Smooth muscle cell of the brain vasculature (primary cell): ENCODE results near the gene MAG.

Experiments used
- DNase-seq: peaks from one replicate; pipeline ENCODE4 v3.0.0-alpha.2; 2012; ENCODE audit warnings: low read depth, low spot score

Gene MAG

DNA sequence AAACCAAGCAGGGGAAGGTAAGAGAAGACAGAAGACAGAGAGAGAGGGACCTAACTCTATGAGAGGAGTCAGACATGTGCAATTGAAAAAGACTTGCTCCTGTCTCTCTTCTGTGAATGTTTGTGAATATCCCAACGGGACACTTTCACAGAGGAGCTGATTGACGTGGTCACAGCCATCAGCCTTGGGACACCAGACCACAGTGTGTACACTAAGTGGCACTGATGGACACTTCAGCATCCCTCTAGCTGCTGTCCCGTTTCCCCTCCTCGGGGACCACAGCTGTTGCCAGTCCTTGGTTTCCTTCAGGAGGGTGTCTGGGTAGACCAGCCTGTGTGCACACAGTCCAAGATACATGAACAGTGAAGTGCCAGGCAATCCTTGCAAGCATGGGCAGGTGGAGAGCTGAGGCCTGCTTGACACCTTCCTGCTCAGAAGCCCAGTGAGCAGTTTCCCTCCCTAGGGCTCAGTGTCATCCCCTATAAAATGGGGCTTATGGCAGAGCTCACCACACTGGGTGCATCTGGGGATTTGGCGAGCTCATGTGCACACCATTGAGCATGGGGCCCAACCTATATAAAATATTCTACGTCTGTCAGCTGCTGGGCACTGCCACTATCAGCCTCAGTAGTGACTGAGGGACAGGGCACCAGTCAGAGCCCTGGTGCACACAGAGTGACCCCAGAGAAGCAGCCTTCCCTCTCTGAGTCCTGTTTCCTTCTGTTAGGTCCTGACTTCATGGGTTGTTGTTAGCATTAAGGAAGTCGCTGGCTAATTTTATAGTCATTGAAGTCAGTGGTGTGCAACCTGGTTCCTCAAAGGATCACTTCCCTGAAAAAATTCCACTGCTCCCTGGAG is 27.5 kb upstream of the MAG start:
- DNase-seq, result no peak

DNA sequence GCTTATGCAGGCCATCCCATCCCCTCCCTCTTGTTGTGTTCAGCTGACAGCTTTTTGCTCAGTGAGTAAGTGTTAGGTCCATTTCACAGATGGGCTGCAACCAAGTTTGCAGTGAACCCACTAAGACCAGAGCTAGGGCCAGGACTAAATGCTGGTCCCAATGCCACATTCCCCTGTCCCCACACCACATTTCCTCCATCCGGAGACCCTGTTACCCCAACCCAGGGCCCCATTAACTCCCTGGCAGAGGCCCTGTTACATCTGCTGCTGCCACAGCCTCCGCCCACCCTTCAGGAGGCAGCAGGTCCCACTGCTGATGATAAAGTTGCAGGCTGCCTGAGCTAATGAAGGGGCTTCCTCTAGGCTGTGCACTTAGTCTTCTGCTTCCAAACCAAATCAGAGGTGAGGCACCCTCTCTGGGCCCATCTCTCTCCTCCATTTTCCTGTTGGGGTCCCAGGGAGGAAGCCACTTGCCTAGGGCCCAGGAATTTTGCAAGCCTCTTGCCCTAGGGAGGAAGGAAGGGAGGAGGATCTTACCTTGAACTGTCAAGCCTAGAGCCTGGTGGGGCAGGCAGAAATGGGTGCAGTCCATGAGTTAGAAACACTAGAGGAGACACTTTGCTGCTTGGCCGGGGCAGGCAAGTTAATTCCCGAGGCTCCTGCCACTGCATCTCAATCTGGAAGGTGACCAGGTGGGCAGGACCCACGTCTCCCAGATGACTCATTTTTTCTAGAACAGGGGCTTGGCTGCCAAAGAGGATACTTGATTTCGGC is 26.6 kb upstream of the MAG start:
- DNase-seq, result no peak

DNA sequence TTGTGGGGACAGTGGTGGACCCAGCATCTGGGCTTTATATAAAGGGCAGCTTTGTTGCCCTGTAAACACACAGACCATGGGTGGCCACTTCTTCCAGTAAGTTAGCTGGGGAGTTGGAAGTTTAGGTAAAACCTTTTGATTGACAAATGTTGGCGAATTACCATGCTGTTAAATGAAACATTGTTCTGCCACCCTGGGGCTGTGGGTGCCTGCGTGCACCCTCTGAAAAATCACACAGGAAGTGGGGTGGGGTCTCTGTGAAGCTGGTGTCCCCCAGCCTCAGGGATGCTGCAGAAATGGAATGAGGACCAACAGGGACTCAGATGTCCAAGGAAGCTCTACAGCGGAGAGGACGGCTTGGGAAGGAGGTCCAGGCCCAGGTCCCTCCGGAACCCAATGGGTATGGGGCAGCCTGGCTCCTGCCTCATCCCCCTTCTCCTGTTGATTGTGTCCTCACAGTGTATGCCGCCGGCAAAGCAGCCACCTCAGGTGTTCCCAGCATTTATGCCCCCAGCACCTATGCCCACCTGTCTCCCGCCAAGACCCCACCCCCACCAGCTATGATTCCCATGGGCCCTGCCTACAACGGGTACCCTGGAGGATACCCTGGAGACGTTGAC is 26.0 kb upstream of the MAG start:
- no peak for DNase-seq

DNA sequence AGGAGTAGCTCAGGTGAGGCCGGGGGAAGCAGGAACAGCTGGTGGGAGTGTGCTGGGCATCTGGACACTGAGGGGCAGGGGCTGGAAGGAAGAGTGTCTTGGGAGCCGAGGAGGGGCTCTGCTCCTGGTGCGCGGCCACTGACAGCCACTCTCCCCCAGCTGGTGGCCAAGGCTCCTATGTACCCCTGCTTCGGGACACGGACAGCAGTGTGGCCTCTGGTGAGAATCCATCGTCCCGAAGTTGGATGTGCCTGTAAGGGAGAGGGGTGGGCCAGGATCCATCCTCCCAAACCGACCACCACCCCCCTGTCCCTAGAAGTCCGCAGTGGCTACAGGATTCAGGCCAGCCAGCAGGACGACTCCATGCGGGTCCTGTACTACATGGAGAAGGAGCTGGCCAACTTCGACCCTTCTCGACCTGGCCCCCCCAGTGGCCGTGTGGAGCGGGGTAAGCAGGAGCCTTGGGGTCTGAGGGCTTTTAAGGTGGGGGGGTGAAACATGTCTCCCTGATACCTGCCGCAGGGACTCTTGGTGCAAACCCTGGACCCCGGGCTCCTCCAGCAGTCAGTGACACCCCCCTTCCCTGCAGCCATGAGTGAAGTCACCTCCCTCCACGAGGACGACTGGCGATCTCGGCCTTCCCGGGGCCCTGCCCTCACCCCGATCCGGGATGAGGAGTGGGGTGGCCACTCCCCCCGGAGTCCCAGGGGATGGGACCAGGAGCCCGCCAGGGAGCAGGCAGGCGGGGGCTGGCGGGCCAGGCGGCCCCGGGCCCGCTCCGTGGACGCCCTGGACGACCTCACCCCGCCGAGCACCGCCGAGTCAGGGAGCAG is 25.2 kb upstream of the MAG start:
- DNase-seq, result no peak

DNA sequence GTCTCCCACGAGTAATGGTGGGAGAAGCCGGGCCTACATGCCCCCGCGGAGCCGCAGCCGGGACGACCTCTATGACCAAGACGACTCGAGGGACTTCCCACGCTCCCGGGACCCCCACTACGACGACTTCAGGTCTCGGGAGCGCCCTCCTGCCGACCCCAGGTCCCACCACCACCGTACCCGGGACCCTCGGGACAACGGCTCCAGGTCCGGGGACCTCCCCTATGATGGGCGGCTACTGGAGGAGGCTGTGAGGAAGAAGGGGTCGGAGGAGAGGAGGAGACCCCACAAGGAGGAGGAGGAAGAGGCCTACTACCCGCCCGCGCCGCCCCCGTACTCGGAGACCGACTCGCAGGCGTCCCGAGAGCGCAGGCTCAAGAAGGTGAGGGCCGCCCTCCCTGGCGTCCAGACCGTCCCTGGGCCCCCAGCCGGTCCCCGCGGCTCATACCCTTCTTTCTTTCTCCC is 24.6 kb upstream of the MAG start:
- no peak for DNase-seq

DNA sequence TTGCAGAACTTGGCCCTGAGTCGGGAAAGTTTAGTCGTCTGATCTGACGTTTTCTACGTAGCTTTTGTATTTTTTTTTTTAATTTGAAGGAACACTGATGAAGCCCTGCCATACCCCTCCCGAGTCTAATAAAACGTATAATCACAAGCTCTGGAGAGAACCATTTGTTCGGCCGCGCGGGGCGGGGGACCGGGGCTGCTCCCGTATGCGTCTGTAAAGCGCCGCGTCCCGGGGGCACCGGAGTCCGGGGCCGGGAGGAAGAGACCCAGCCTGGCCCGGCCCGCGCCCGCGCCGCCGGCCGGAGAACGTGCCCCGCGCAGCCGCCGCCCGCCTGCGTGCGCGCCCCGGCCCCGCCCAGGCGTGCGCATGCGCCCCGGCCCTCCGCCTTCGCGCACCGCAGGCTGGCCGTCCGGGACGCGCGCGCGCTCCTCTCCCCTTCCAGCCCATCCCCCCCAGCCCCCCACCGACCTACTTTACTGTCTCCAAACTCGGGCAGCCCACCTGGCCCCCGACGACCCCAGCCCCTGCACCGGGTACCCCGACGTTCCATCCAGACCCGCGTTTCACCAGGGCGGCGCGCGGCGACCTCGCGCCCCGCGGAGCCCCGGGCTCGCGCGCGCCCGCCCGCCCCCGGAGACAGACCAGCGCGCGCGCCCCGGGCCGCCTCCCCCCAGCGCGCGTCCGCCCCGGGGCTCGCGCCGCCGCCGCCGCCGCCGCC is 24.0 kb upstream of the MAG start:
- peak; percentile 26 for DNase-seq

DNA sequence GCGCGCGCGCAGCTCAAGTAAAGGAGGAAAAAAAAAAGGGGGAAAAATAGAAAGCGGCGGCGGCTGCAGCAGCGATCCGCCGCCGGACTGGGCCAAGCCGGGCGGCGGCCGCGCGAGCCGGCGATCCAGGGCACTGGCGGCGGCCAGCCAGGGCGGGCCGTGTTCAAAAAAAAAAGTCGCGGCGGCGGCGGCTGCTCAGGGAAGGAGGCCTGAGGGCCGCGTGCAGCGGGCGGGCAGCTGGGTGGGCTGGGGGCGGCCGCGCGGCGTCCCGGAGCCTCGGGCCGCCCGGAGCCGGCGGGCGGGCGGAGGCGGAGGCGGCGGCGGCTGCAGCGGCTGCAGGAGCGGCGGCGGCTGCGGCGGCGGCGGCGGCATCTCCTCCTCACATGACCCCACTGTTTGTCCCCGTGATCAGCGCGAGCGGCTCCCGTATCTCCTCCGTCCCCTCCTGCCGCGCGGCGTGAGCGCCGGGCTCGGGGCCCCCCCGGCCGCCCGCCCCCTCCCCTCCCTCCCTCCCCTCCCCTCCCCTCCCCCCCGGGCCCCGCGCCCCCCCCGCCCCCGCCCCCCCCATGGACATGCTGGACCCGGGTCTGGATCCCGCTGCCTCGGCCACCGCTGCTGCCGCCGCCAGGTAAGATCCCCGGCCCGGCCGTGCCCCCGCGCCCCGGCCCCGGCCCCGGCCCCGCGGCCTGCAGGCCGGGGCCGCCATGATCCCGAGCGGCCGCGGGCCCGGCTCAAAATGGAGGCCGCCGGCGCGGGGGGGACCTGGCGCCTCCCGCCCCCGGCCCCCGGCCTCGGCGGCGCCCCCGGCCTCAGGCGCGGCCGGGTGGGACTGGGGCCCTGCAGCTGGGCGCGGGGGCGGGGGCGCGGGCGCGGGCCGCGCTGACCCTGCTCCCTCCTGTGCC is 23.2 kb upstream of the MAG start, which contains the start of gene USF2:
USF2 (plus strand) TSS at position 427 of the 902 bp plus-strand sequence; CDS start at position 567, 140 bp downstream.
- no peak for DNase-seq

DNA sequence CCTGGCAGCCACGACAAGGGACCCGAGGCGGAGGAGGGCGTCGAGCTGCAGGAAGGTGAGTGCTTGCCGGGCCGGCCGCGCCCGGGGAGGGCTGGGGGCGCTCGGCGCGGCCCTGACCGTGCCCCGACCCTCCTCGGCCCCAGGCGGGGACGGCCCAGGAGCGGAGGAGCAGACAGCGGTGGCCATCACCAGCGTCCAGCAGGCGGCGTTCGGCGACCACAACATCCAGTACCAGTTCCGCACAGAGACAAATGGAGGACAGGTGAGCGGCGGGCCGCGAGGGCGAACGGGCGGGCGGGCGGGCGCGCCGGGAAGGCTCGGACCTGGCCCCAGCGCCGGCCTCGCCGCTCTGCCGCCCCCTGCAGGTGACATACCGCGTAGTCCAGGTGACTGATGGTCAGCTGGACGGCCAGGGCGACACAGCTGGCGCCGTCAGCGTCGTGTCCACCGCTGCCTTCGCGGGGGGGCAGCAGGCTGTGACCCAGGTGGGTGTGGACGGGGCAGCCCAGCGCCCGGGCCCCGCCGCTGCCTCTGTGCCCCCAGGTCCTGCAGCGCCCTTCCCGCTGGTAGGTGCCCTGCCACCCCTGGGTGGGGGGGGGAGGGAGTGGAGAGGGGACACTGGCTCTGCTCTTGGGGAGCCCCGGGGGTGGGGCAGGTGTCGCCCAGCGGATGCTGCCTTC is 22.4 kb upstream of the MAG start:
- DNase-seq, result peak; percentile 28

DNA sequence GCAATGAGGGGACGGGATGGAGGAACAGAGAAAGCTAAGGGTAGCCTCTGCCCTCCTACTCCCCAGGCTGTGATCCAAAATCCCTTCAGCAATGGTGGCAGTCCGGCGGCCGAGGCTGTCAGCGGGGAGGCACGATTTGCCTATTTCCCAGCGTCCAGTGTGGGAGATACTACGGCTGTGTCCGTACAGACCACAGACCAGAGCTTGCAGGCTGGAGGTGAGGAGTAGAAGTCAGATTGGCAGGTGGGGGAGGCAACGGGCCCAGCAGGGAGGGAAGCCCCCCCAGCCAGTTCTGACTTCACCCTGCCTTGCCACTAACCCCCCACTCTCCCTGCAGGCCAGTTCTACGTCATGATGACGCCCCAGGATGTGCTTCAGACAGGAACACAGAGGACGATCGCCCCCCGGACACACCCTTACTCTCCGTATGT is 21.6 kb upstream of the MAG start:
- DNase-seq, result no peak

DNA sequence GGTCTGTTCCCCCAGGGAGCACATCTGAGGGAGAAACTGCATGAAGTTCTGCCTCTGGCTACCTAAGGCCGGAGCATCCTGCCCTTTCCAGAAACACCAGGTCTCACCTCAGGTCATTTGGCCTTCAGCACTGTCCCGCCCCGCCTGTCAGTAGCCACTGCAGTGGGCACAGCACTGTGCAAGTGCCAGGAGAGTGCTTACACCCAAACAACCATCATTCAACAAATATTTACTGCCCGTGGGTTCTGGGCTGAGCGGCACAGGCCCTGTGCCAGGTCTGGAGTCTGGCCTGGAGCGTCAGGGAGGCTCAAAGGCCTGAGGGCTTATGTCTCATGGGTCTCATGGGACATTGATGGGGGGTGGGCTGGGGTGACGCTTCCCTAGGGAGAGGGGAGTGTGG is 20.4 kb upstream of the MAG start:
- DNase-seq, result no peak

DNA sequence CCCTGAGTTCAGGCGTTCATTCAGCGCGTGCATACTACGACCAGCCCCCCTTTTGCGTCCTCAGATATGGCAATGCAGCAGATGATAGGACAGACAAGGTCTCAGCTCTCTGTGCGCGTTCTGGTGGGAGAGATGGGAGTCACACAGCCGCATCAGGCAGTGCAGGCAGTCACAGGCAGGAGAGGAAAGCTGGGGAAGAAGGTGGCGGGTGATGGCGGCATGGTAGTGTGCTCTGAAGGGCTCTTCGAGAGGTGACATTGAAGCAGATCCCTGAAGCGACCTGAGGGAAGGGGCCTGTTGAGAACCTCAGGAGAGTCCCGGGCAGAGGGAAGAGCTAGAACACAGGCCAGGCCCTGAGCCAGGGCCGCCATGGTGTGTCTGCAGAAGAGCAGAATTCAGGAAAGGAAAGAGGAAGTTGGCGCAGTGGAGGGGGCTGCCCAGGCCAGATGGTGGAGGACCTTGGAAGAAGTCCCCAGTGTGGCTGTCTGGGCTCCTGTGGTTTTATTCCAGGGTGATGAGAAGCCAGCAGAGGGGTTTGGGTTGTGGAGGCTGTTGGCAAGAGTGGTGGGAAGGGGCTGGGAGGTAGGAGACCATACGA is 19.7 kb upstream of the MAG start:
- no peak for DNase-seq

DNA sequence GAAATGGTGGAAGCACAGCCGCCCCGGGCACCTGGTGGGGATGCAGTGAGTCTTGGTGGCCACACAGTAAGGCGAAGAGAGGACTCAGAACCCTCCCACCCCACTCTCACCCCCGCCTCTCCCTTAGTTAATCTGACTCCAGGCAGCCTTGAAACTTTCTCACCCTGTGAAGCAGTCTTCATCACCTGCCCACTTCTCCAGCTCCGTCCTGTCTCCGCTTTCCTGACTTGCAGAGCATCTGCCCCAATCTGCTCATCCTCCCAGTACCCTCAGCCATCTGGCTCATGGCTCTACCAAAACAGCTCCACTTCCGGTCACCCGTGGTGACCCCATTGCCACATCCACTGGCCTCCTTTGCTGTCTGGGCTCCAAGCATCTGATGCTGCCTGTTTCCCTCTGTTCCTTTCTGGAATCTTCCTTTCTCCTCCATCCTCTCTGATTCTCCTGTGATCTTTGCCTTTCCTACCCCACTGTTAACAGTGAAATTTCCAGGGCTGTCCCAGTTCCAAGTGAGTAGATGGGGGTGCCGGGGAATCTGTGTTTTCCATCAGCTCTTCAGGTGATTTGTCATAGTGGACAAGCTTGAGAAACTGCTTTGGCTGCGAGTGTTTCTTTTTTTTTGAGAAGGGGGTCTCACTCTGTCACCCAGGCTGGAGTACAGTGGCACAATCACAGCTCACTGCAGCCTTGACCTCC is 18.9 kb upstream of the MAG start:
- no peak for DNase-seq

DNA sequence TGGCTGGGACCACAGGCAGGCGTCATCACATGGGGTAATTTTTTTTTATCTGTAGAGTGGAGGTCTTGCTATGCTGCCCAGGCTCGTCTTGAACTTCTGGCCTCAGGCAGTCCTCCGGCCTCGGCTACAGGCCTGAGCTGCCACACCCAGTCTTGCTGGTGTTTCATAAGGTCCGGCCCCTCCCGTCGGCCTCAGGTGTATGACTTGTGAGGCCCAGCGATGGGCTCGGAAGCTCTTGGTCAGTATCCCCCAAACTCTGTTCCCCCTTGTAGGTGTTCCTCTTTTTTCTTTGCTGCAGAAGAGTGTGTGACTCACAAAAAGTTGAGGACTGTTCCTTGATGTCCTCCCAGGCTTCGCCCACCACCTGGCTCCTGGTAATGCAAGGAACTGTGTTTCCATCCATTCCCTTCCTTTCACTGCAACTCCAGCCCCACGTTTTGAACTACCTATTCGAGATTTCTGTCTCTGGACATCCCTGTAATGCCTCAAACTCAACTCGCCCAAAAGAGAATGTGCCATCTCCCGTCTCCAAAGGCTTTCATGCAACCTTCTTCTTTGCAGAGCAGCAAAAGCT is 18.2 kb upstream of the MAG start:
- no peak for DNase-seq

DNA sequence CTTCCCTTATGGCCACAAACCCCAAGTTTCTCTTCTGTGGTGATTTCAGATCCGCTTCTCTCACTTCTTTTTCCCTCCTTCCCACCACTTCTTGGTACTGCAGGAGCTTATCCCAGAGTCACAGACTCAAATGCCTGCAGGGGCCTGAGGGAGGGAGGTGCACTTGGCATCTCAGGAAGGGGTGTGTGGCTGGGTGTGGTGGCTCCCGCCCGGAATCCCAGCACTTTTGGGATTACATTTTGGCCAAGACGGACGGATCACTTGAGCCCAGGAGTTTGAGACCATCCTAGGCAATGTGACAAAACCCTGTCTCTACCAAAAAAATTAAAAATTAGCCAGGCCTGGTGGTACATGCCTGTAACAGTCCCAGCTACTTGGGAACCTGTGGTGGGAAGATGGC is 17.6 kb upstream of the MAG start:
- DNase-seq, result no peak

DNA sequence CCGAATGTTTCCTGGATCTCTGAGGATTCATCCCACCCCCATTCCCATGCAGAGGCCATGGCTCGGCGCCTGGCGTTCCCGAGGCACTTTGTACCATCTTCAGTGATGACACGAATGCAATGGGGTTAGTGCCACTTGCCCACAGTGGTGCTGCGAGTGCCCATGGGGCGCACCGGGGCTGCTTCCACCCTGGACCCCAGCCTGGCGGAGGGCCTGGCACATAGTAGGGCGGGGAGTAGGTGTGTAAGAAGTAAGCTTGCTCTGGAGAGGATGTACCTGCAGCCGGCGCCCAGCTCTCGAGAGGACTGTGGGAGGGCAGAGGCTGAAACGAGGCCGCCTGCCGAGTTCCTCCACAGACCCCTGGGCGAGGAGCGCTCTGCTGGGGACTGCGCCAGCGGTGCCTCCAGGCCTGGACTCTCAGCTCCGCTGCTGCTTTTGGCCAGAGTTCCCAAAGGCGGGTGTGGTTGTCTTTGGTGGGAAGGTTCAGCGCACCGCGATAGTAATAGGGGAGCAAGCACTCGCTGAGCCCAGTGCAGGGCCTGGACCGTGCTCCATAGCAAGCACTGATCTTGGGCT is 15.2 kb upstream of the MAG start:
- DNase-seq, result no peak

DNA sequence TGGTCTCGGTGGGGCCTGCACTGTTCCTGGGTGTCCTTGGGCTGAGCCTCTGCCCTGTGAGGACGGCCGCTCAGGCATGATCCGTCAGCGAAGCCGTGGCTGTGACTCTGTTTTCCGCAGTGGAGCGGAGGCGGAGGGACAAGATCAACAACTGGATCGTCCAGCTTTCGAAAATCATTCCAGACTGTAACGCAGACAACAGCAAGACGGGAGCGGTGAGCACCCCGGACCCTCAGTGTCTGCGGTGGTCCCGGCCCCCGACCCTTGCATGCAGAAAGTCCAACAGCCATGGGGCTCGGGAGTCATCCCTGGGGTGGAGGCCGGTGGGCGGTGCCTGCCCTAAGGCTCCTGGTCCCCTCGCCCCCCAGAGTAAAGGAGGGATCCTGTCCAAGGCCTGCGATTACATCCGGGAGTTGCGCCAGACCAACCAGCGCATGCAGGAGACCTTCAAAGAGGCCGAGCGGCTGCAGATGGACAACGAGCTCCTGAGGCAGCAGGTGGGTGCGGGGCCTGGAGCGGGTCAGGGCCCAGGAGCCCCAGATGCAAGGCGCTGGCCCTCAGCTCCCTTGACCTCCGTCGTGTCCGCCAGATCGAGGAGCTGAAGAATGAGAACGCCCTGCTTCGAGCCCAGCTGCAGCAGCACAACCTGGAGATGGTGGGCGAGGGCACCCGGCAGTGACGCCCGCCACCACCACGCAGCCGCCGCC is 13.2 kb upstream of the MAG start:
- DNase-seq, result no peak

DNA sequence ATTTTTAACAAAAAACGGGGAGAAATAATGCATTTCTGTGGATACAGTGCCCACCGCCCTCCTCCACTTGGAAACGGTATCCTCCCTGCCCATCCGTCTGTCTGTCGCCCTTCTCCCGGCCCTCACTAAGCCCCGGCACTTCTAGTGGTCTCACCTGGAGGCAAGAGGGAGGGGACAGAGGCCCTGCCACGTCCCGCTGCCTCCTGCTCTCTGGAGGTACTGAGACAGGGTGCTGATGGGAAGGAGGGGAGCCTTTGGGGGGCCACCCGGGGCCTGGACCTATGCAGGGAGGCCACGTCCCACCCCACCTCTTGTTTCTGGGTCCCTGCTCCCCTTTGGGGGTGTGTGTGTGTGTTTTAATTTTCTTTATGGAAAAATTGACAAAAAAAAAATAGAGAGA is 12.6 kb upstream of the MAG start:
- DNase-seq, result no peak
